GM12865 (cell line): ENCODE results near the gene USP53.
"Not testable (repeated sequence)": the region's sequence is repeated elsewhere in the genome, so short reads cannot be mapped to it uniquely, and the experiment has no call there.

Experiments used
- DNase-seq: peaks from one replicate; pipeline ENCODE4 v3.0.0; 2010; ENCODE audit warnings: low read depth
- H3K4me3 ChIP-seq: 2 replicates; pipeline ENCODE4 v1.5.1; 2011; ENCODE audit warnings: mild to moderate bottlenecking, low read depth, low read length, control low read depth
- CTCF ChIP-seq: IDR thresholded peaks from 2 replicates; pipeline ENCODE4 v1.5.1; 2011; ENCODE audit warnings: low read length, control low read depth, low read depth, inconsistent platforms; ENCODE audit not compliant: insufficient read depth; ENCODE audit errors: missing control alignments

Gene USP53

GRCh38 chr4:119328695-119329094, 116.2 kb downstream of the USP53 start:
- H3K4me3 ChIP-seq = no peak overlapping the region
- no peak for TF ChIP-seq CTCF
- DNase-seq = no peak

- no peak for DNase-seq
- no peak overlapping the region for H3K4me3 ChIP-seq
- TF ChIP-seq CTCF = no peak
Measured at GRCh38 chr4:119329835-119330620, 117.5 kb downstream of the USP53 start.

GRCh38 chr4:119336332-119336979, 123.9 kb downstream of the USP53 start:
- DNase-seq = not testable (repeated sequence)

GRCh38 chr4:119337010-119337409, 124.5 kb downstream of the USP53 start:
- DNase-seq = no peak
- H3K4me3 ChIP-seq = no peak overlapping the region
- TF ChIP-seq CTCF = no peak

More at GRCh38 chr4:119336332-119336979, 123.9 kb downstream of the USP53 start:
- not testable (repeated sequence) for H3K4me3 ChIP-seq

DNA sequence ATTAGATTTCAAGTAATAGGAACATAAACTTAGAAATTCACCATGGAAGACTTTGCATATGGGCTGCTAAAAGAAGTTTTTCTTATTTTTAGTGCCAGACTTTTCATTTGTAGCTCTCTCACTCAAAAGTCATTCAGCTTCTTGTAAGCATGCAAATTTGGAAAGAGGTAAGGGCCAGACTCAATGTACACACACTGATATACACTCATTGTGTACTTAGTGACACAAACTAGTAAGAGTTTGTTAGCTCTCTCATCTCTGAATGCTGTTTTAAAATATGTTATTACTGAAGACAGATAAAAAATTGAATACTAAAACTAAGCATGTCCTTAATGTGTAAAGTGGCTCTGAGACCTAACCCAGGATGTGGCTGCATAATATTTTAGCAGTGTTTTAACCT, 127.4 kb downstream of the USP53 start:
- H3K4me3 ChIP-seq, DNase-seq: not testable (repeated sequence)

DNA sequence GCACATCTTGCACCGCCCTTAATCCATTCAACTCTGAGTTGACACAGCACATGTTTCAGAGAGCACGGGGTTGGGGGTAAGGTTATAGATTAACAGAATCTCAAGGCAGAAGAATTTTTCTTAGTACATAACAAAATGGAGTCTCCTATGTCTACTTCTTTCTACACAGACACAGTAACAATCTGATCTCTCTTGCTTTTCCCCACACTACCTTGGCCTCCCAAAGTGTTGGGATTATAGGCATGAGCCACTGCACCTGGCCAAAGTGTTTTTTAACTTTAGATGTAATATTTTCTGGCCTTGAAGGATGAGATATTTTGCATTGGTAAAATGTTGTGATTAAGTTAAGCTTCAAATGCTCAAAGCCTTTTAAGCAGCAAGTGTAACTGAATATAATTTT, 130.8 kb downstream of the USP53 start:
- H3K4me3 ChIP-seq, DNase-seq: not testable (repeated sequence)
